ENCODE data around the gene USP44. TPM values are rescaled to one million over a fixed set of nuclear protein-coding genes. Genes with fewer than 3 reads are reported as not detected.

Gene USP44
- total and polyA plus RNA-seq, 2 of the 4 experiments (the other 2 are of a cell fraction) = 13.0 to 33.5 TPM

GRCh38 chr12:95511977-95512376, 39.3 kb downstream of the USP44 start:
- in situ Hi-C loops (cut with MboI; ENCODE audit: low sequenced_read_pairs) (no loop called here), intact Hi-C loops (cut with micrococcal nuclease) (no loop called here), dilution Hi-C loops (cut with HindIII; ENCODE audit: low sequenced_read_pairs, unreplicated experiment) (no loop called here)
- H2AK9ac ChIP-seq (replicated peaks; ENCODE audit: low read depth, low read length, poor library complexity) = no peak overlapping the region
- BruUV-seq (replicated peaks) = no TSS peak
- no peak overlapping the region for H2BK20ac ChIP-seq (ENCODE audit: low read depth, low read length)
- no peak overlapping the region for H3K4me2 ChIP-seq (ENCODE audit: low read depth, low read length)
- no peak overlapping the region for H4K5ac ChIP-seq (ENCODE audit: low read depth, low read length)
- no peak overlapping the region for H2BK120ac ChIP-seq (ENCODE audit: low read depth, low read length)
- no peaks in the 10 kb centered on the region for H4K20me1 ChIP-seq (ENCODE audit: insufficient read depth, low read length)
- no peak overlapping the region for H3K9ac ChIP-seq (ENCODE audit: low read depth, low read length)
- H4K8ac ChIP-seq (ENCODE audit: low read depth in 2 of 2, low read length in 2 of 2) = no peak overlapping the region
- H3K9me1 ChIP-seq (ENCODE audit: insufficient read depth, low read length) = no peaks in the 10 kb centered on the region; the same call in 1 of the 2 replicates
- no peaks in the 10 kb centered on the region for H3K9me3 ChIP-seq (ENCODE audit: control insufficient read depth, insufficient read depth, low read length)
- no peak overlapping the region for H2BK5ac ChIP-seq (ENCODE audit: low read depth, low read length, poor library complexity, severe bottlenecking)
- peak; percentile 88 for TF ChIP-seq MAFK (IDR thresholded peaks at IDR 0.05; ENCODE audit: low read depth, low read length)
- TF ChIP-seq RAD21 (IDR thresholded peaks at IDR 0.05; ENCODE audit: low read length) = no peak
- TF ChIP-seq MAZ (IDR thresholded peaks at IDR 0.05; ENCODE audit: borderline replicate concordance, low read depth, low read length) = no peak
- TF ChIP-seq, protein P1, sequence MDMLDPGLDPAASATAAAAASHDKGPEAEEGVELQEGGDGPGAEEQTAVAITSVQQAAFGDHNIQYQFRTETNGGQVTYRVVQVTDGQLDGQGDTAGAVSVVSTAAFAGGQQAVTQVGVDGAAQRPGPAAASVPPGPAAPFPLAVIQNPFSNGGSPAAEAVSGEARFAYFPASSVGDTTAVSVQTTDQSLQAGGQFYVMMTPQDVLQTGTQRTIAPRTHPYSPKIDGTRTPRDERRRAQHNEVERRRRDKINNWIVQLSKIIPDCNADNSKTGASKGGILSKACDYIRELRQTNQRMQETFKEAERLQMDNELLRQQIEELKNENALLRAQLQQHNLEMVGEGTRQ (IDR thresholded peaks at IDR 0.05; ENCODE audit: low read depth, low read length) = no peak
- no peak overlapping the region for H4K91ac ChIP-seq (ENCODE audit: insufficient read depth, low read depth, low read length)
- H2BK15ac ChIP-seq (ENCODE audit: low read depth, low read length) = no peak overlapping the region
- no peak overlapping the region for H3K4me3 ChIP-seq (ENCODE audit: insufficient read depth, low read depth, low read length)
- H2AFZ ChIP-seq (replicated peaks; ENCODE audit: low read length, poor library complexity) = no peak overlapping the region
- H3K23ac ChIP-seq (ENCODE audit: low read depth, low read length) = no peak overlapping the region
- ATAC-seq (ENCODE audit: low read depth) (no peak), DNase-seq (no peak)
- no peak overlapping the region for H3K14ac ChIP-seq (replicated peaks; ENCODE audit: low read depth, low read length)
- POLR2A ChIA-PET (ENCODE audit: unreplicated experiment) = no interaction called here
- H3K56ac ChIP-seq (ENCODE audit: extremely low read depth, insufficient read depth, low read length) = no peak overlapping the region
- no peaks in the 10 kb centered on the region; the same call in 1 of the 2 replicates for H3K4me1 ChIP-seq (ENCODE audit: control insufficient read depth, insufficient read depth, low read length)
- no peak overlapping the region for H3K18ac ChIP-seq (ENCODE audit: low read depth, low read length)
- no peak overlapping the region for H2AK5ac ChIP-seq (ENCODE audit: low read depth, low read length)
- H3K4ac ChIP-seq (ENCODE audit: low read depth, low read length) = no peak overlapping the region
- H3K27me3 ChIP-seq (ENCODE audit: control insufficient read depth, insufficient read depth, low read length) = no peaks in the 10 kb centered on the region
- H3K27ac ChIP-seq (ENCODE audit: insufficient read depth, low read length) = no peak overlapping the region
- H3K36me3 ChIP-seq (ENCODE audit: control insufficient read depth, insufficient read depth, low read length) = peaks cover 41% of the 10 kb centered on the region
- CTCF ChIA-PET = no interaction called here
- H3K79me1 ChIP-seq (ENCODE audit: low read depth in 1 of 2, low read length in 2 of 2) = peaks cover 18 to 19% of the 10 kb centered on the region in 2 experiments
- no CpG with 5 or more reads among the region's 1 CpG for WGBS, 2 experiments (ENCODE audit: extremely low coverage in 2 of 2, insufficient read length in 1 of 2)

Data from IMR-90 (cell line).